GM12891 (cell line): Measurements from ENCODE around the gene ATCAY.

Experiments used
- PAX5 ChIP-seq: IDR thresholded peaks from 2 replicates; pipeline ENCODE4 v1.6.1; 2011; ENCODE audit warnings: low read length, moderate library complexity, mild to moderate bottlenecking; ENCODE audit not compliant: insufficient read depth, severe bottlenecking
- POLR2A ChIP-seq: IDR thresholded peaks from 2 replicates; pipeline ENCODE4 v1.6.1; 2011; ENCODE audit warnings: low read depth, low read length, control low read depth
- POLR2AphosphoS5 ChIP-seq: IDR thresholded peaks from 2 replicates; pipeline ENCODE4 v1.6.1; 2011; ENCODE audit warnings: low read depth, low read length, control low read depth
- TAF1 ChIP-seq: IDR thresholded peaks from 2 replicates; pipeline ENCODE4 v1.6.1; 2011; ENCODE audit warnings: low read depth, low read length, control low read depth

- no peak for TF ChIP-seq POLR2A
- TF ChIP-seq TAF1, result no peak
- no peak for TF ChIP-seq POLR2AphosphoS5
- no peak for TF ChIP-seq PAX5
These were observed 971 bp downstream of the ATCAY start for GRCh38 chr19:3881272-3882040.
